GM20000 (cell line): ENCODE data around the gene PTCD2.
"Not testable (repeated sequence)": the region's sequence is repeated elsewhere in the genome, so short reads cannot be mapped to it uniquely, and the experiment has no call there.

Source experiments
- DNase-seq: peaks from one replicate; pipeline ENCODE4 v3.0.0; 2012; ENCODE audit warnings: low spot score
- TF ChIP-seq, protein P1 (sequence below): IDR thresholded peaks from 2 replicates; pipeline ENCODE4 v1.5.1; 2012; ENCODE audit warnings: mild to moderate bottlenecking, control low read depth; ENCODE audit errors: extremely low read depth, missing control alignments

PTCD2 gene

DNA sequence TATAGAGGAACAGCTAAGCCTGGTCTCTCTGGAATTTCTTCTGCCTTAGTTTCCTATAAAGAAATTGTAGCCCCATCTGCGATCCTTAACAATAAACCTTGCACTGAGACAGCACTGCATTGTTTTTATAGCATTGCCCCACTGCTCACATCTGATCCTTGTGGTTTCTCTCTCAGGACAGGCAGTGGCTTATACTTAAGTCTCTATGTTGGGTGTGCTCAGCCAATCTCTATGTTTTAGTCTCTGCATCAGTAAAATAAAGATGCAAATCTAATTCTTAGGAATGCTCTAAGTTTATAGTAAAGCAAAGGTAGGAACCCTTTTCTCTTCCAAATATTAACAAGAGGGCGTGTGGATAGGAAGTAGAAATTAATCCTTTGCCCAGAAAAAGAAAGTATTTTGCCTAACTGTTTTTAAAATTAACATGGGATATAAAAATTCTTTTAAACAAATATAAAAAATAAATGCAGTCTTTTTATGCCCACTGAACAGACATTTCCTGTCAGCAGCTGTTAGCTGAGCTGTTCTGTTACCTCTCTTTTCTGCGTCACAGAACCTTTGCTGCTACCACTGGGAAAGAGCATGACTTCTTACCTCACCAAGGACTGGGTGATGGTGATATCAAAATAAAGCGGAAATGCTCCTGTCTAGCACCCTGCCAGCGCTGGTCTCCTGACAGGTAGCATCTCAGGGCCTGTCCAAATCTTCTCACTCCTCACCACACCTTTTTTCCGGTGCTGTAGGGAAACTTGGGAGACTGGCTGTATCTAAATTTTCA lies 29.6 kb upstream of the PTCD2 start:
- no peak for DNase-seq
- TF ChIP-seq, protein P1, sequence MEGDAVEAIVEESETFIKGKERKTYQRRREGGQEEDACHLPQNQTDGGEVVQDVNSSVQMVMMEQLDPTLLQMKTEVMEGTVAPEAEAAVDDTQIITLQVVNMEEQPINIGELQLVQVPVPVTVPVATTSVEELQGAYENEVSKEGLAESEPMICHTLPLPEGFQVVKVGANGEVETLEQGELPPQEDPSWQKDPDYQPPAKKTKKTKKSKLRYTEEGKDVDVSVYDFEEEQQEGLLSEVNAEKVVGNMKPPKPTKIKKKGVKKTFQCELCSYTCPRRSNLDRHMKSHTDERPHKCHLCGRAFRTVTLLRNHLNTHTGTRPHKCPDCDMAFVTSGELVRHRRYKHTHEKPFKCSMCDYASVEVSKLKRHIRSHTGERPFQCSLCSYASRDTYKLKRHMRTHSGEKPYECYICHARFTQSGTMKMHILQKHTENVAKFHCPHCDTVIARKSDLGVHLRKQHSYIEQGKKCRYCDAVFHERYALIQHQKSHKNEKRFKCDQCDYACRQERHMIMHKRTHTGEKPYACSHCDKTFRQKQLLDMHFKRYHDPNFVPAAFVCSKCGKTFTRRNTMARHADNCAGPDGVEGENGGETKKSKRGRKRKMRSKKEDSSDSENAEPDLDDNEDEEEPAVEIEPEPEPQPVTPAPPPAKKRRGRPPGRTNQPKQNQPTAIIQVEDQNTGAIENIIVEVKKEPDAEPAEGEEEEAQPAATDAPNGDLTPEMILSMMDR, result no peak

DNA sequence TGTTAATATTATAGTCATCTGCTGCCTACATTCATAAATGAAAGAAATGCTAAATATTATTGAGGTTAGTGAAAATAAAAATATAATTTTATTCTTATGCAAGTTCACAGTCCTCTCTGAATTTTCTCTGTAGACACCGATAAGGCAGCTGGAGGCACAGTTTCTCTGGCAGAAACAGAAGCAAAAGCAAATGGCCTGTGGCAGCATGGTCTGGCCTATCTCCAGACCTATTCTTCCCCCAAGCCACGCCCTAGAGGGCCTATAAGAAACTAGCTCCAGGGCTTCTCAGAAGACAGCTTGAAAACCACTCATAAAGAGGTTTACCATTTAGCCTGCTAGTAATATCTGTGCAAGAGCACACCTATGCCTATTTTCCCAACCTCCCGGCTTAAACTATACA lies 28.6 kb upstream of the PTCD2 start:
- TF ChIP-seq, protein P1, result no peak
- no peak for DNase-seq

DNA sequence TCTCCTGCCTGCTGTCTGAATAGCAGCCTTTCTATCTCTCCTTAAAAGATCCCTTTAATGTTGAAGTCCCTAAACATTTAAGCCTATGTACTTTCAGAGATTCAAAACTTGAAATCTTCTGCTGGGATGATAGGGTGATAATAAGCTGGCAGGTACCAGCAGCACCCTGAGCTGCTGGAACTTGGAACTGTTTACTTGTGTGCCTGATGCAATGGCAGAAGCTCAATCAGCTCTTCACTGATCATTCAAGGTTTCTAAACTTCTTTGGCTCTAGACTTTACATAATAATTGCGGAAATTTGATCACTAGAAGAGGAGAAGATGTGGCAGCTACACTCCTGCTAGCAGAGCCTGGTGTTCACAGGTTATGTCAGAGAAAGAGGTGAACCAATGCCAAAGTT lies 27.8 kb upstream of the PTCD2 start:
- DNase-seq, result no peak
- TF ChIP-seq, protein P1, result no peak

DNA sequence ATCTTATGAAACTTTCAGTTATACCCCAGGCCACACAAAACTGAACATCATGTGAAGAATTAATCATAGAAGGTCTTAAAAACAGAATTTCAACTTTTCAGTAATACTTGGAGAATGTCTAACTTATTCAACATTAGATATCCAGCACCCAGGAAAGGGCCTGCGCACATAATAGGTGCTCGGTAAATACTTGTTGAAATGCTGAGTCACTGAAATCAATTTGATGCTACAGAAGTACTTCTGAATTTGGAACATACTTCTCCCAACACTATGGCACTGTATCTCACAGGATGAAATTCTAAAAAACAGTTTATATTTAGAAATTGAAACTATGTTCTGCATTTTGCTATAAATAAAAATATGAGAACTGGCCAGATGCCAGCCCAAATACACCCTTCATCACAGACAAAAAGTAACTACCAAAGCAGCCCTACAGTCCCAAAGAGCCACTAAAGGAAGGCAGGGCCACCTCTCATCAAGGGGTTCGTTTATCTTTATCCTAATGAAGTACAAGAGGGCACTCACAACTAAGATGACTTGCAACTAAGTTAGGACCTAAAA lies 26.6 kb upstream of the PTCD2 start:
- no peak for DNase-seq
- TF ChIP-seq, protein P1, result no peak

DNA sequence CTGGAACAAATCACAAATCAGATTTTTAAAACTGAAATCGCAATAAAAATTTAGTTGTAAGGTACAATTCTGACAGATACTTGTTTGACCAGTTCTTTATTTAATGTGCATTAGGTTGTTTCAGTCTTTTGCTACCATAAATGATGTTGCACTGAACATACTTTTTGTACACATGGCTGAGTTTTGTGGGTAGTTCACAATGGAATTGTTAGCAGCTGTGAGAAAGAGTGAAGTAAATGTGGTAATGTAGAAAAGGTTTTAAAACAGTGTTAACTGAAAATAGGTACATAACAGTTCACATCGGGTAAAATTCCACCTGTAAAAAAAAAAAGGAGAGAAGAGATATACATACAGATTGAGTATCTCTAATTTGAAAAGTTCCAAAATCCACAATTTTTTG lies 25.7 kb upstream of the PTCD2 start:
- DNase-seq, result no peak
- TF ChIP-seq, protein P1, result no peak

DNA sequence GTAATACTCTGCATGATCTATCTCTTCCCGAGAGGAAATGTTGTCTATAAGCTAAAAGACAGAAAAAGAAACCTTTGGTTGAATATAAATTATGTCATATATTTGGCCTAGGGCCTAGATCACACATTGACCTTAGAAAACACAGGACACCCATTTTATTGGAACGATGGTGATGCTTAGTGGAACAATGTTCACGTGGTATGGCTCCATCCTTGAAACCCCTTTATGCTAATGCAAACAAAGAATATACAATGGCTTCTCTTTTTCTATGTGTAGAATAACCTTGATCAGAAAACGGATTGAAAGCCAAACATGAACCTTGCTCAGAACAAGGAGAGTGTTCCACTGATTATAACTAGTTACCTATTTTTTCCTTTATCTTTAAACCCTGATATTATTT lies 24.6 kb upstream of the PTCD2 start:
- no peak for DNase-seq
- TF ChIP-seq, protein P1, result no peak

DNA sequence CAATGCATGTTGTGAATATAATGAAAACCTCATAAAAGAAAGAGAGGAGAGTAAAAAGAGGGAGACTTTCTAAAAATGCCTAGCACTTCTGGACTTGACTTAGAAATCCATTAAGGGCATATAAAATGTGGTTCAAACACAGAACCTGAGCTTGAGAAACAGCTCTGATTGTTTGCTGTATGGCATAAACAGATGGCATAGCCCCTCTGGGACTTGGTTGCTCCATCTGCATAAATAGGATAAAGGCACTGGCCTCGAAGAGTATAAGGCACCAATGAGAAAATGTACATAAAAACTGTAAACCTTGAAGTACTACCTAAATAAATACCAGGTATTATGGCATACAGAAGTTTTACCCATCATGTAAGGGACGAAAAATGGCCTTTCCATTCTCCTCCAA lies 23.9 kb upstream of the PTCD2 start:
- TF ChIP-seq, protein P1, result no peak

DNA sequence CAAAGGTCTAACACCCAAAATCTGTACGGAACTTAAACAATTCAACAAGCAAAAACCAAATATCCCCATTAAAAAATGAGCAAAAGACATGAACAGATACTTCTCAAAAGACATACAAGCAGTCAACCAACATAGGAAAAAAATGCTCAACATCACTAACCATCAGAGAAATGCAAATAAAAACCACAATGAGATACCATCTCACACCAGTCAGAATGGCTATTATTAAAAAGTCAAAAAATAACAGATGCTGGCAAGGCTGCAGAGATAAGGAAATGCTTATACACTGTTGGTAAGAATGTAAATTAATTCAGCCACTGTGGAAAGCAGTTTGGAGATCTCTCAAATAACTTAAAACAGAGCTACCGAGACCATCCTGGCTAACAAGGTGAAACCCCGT lies 22.0 kb upstream of the PTCD2 start:
- DNase-seq, result not testable (repeated sequence)

More for the DNA sequence above, 23.9 kb upstream of the PTCD2 start:
- DNase-seq, result no peak
